Neural cell (in vitro differentiated cells): ENCODE data around the gene AMPH. TPM values are rescaled to one million over a fixed set of nuclear protein-coding genes. Genes with fewer than 3 reads are reported as not detected.
A peak's percentile ranks its signal among the peaks of the same experiment; 100 is the strongest.

Source experiments
- H2AFZ ChIP-seq: fragments of 200-600, 300-800 bp; sonication (generic), shearing (Covaris generic); 2 replicates; pipeline ENCODE4 v1.6.0; 2014; ENCODE audit warnings: low read depth, mild to moderate bottlenecking, antibody characterized with exemption, low read length, moderate library complexity
- H3F3A ChIP-seq: fragments of 200-600 bp; shearing (Covaris generic); 2 replicates; pipeline ENCODE4 v1.6.1; 2016; ENCODE audit warnings: mild to moderate bottlenecking, moderate library complexity, mixed read lengths, antibody characterized with exemption, low read length; ENCODE audit not compliant: insufficient read depth, poor library complexity, severe bottlenecking
- H3K27ac ChIP-seq: fragments of 200-600, 300-800 bp; sonication (generic), shearing (Covaris generic); 2 replicates; pipeline ENCODE4 v1.5.1; 2014; ENCODE audit warnings: mild to moderate bottlenecking, low read length, moderate library complexity
- H3K27me3 ChIP-seq: fragments of 300-800, 200-600 bp; sonication (generic), shearing (Covaris generic); 2 replicates; pipeline ENCODE4 v1.6.0; 2014; ENCODE audit warnings: mild to moderate bottlenecking, low read depth, low read length, moderate library complexity; ENCODE audit not compliant: insufficient read depth
- H3K36me3 ChIP-seq: fragments of 300-800, 200-600 bp; sonication (generic), shearing (Covaris generic); 2 replicates; pipeline ENCODE4 v1.5.1; 2014; ENCODE audit warnings: mild to moderate bottlenecking, antibody characterized with exemption, low read length, moderate library complexity; ENCODE audit not compliant: insufficient read depth
- H3K4me2 ChIP-seq: fragments of 300-800, 200-600 bp; sonication (generic), shearing (Covaris generic); 2 replicates; pipeline ENCODE4 v1.6.0; 2014; ENCODE audit warnings: mild to moderate bottlenecking, low read length
- H3K4me3 ChIP-seq: fragments of 300-800, 200-600 bp; sonication (generic), shearing (Covaris generic); 2 replicates; pipeline ENCODE4 v1.5.1; 2014; ENCODE audit warnings: mild to moderate bottlenecking, low read length, moderate library complexity
- H3K79me2 ChIP-seq: fragments of 200-600 bp; shearing (Covaris generic); replicated peaks from 2 replicates; pipeline ENCODE4 v1.6.0; 2014; ENCODE audit warnings: mild to moderate bottlenecking, low read length, moderate library complexity; ENCODE audit not compliant: insufficient read depth
- H3K9ac ChIP-seq: fragments of 300-800, 200-600 bp; sonication (generic), shearing (Covaris generic); 2 replicates; pipeline ENCODE4 v1.6.1; 2016; ENCODE audit warnings: mild to moderate bottlenecking, low read length, mixed read lengths
- H3K9me2 ChIP-seq: fragments of 200-600 bp; shearing (Covaris generic); 2 replicates; pipeline ENCODE4 v1.6.1; 2016; ENCODE audit warnings: mild to moderate bottlenecking, low read length, mixed read lengths; ENCODE audit not compliant: insufficient read depth
- H3K9me3 ChIP-seq: fragments of 200-600, 300-800 bp; sonication (generic), shearing (Covaris generic); 2 replicates; pipeline ENCODE4 v1.6.1; 2016; ENCODE audit warnings: mild to moderate bottlenecking, mixed run types, low read length, moderate library complexity, mixed read lengths
- H4K20me1 ChIP-seq: fragments of 200-600 bp; shearing (Covaris generic); 2 replicates; pipeline ENCODE4 v1.6.1; 2016; ENCODE audit warnings: mild to moderate bottlenecking, mixed run types; ENCODE audit not compliant: insufficient read depth
- CTCF ChIP-seq: fragments of 450-650 bp; IDR thresholded peaks from 2 replicates; pipeline ENCODE4 v1.5.1; 2014; ENCODE audit warnings: antibody characterized with exemption, mild to moderate bottlenecking, moderate library complexity; ENCODE audit not compliant: poor library complexity, severe bottlenecking
- EP300 ChIP-seq: fragments of 450-650 bp; conservative IDR thresholded peaks from 2 replicates; pipeline ENCODE4 v1.6.1; 2014; ENCODE audit warnings: antibody characterized with exemption, mild to moderate bottlenecking, moderate library complexity; ENCODE audit not compliant: poor library complexity, severe bottlenecking
- EZH2 ChIP-seq: fragments of 200-600, 300-800 bp; shearing (Covaris generic), sonication (generic); IDR thresholded peaks from 2 replicates; pipeline ENCODE4 v1.6.1; 2014; ENCODE audit warnings: antibody characterized with exemption, low read length, borderline replicate concordance, mild to moderate bottlenecking; ENCODE audit not compliant: insufficient read depth, poor library complexity, severe bottlenecking
- MXI1 ChIP-seq: fragments of 450-650 bp; conservative IDR thresholded peaks from 2 replicates; pipeline ENCODE4 v1.6.1; 2014; ENCODE audit warnings: antibody characterized with exemption, mild to moderate bottlenecking; ENCODE audit not compliant: poor library complexity, severe bottlenecking
- POLR2AphosphoS5 ChIP-seq: IDR thresholded peaks from 2 replicates; pipeline ENCODE4 v1.6.1; 2012
- RAD21 ChIP-seq: fragments of 450-650 bp; conservative IDR thresholded peaks from 2 replicates; pipeline ENCODE4 v1.6.1; 2014; ENCODE audit warnings: antibody characterized with exemption, mild to moderate bottlenecking, moderate library complexity
- SMC3 ChIP-seq: fragments of 450-650 bp; conservative IDR thresholded peaks from 2 replicates; pipeline ENCODE4 v1.6.1; 2014; ENCODE audit warnings: antibody characterized with exemption, mild to moderate bottlenecking, moderate library complexity; ENCODE audit not compliant: poor library complexity
- TAF1 ChIP-seq: IDR thresholded peaks from 2 replicates; pipeline ENCODE4 v1.6.1; 2012; ENCODE audit warnings: low read depth
- polyA plus RNA-seq: library from polyadenylated mRNA; depleted of rRNA; stranded (reverse); fragments of >200 nt; gene quantifications from 2 replicates; pipeline ENCODE4 v1.2.3, GENCODE V29; 2014
- TF ChIP-seq, protein P1 (sequence below): IDR thresholded peaks from 2 replicates; pipeline ENCODE4 v1.6.1; 2012; ENCODE audit warnings: borderline replicate concordance

Gene AMPH
- polyA plus RNA-seq, 1 donor from 2014 or later: 33.7 TPM

DNA sequence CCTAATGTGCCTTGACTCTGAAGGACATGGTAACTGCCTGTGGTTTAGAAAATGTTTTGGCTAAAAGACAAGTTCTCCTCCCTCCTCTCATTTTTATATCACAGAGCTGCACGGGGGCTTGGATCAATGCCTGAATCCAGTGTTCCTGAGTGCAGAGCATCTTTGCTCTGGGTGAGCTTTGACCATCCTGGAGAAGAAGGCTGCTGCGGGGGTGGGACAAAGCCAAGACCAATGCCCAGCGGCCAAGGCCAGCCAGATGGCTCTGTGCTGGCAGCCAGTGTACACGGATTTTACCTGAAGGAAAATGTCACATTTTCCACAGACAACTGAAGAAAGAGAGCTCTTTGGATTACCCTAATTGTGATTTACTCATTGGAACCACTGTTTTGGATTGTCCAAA lies 255.7 kb downstream of the AMPH start:
- Histone ChIP-seq H3F3A (no peaks in the 10 kb centered on the region), H3K36me3 (no peaks in the 10 kb centered on the region), H3K4me2 (no peak overlapping the region), H3K9me2 (no peaks in the 10 kb centered on the region), H4K20me1 (no peaks in the 10 kb centered on the region), H3K27ac (no peak overlapping the region), H3K9me3 (no peaks in the 10 kb centered on the region), H3K27me3 (no peaks in the 10 kb centered on the region), H3K79me2 (no peaks in the 10 kb centered on the region), H3K9ac (no peak overlapping the region), H3K4me3 (no peak overlapping the region), H2AFZ (no peak overlapping the region)
- TF ChIP-seq RAD21 (no peak), CTCF (no peak), POLR2AphosphoS5 (no peak), TAF1 (no peak), EZH2 (no peak), EP300 (no peak), MXI1 (no peak), SMC3 (no peak)
- TF ChIP-seq, protein P1, sequence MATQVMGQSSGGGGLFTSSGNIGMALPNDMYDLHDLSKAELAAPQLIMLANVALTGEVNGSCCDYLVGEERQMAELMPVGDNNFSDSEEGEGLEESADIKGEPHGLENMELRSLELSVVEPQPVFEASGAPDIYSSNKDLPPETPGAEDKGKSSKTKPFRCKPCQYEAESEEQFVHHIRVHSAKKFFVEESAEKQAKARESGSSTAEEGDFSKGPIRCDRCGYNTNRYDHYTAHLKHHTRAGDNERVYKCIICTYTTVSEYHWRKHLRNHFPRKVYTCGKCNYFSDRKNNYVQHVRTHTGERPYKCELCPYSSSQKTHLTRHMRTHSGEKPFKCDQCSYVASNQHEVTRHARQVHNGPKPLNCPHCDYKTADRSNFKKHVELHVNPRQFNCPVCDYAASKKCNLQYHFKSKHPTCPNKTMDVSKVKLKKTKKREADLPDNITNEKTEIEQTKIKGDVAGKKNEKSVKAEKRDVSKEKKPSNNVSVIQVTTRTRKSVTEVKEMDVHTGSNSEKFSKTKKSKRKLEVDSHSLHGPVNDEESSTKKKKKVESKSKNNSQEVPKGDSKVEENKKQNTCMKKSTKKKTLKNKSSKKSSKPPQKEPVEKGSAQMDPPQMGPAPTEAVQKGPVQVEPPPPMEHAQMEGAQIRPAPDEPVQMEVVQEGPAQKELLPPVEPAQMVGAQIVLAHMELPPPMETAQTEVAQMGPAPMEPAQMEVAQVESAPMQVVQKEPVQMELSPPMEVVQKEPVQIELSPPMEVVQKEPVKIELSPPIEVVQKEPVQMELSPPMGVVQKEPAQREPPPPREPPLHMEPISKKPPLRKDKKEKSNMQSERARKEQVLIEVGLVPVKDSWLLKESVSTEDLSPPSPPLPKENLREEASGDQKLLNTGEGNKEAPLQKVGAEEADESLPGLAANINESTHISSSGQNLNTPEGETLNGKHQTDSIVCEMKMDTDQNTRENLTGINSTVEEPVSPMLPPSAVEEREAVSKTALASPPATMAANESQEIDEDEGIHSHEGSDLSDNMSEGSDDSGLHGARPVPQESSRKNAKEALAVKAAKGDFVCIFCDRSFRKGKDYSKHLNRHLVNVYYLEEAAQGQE: no peak

DNA sequence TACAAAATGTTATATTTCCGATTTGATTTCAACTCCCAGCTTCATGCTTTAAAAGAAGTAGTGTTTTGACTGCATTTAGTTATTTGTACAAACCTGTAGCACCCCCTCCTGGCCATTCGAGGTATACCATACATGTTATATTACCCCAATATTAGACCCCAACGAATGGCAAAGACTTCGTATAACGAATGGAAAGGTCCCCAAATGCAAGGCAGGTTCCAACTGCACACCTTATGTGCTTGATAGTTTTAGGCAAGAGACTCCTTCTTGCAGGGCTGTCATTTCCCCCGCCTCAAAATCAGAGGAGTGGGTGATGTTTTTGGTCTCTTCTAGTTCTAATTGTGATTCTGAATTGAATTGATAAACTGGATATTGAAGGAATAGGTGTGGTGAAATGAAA lies 256.7 kb downstream of the AMPH start:
- Histone ChIP-seq H3K9me2 (no peaks in the 10 kb centered on the region), H2AFZ (no peak overlapping the region), H3K9me3 (no peaks in the 10 kb centered on the region), H3K27me3 (no peaks in the 10 kb centered on the region), H3K4me3 (no peak overlapping the region), H3K27ac (no peak overlapping the region), H3K36me3 (no peaks in the 10 kb centered on the region), H3K4me2 (no peak overlapping the region), H4K20me1 (no peaks in the 10 kb centered on the region), H3F3A (no peaks in the 10 kb centered on the region), H3K9ac (no peak overlapping the region), H3K79me2 (no peaks in the 10 kb centered on the region)
- TF ChIP-seq CTCF (peak; percentile 72), RAD21 (peak; percentile 70), SMC3 (peak; percentile 66), EP300 (no peak)
- TF ChIP-seq, protein P1: no peak
